HepG2 (cell line): Measurements from ENCODE around the gene TSACC.

ENCODE experiments used
- HCFC1 ChIP-seq: fragments of 150-350 bp; IDR thresholded peaks from 2 replicates; pipeline ENCODE4 v1.6.1; 2014; ENCODE audit warnings: low read depth, low read length
- JUND ChIP-seq: sonication (generic); formaldehyde crosslinking; IDR thresholded peaks from 2 replicates; pipeline ENCODE4 v1.8.0; 2022; ENCODE audit warnings: mild to moderate bottlenecking, missing genetic modification reagents
- KDM1A ChIP-seq: IDR thresholded peaks from 2 replicates; pipeline ENCODE4 v1.6.1; 2016; ENCODE audit warnings: missing compliant biosample characterization
- ZNF343 ChIP-seq: sonication (generic); formaldehyde crosslinking; IDR thresholded peaks from 2 replicates; pipeline ENCODE4 v1.4.0; 2020; ENCODE audit warnings: mild to moderate bottlenecking, missing genetic modification reagents

- TF ChIP-seq ZNF343 (CRISPR knock-in tag) (no peak), JUND (no peak), KDM1A (0 out of 2 replicates have a peak, but pooled peaks have one; percentile 19), HCFC1 (no peak)
Observed at GRCh38 chr1:156337052-156337887, 1.1 kb upstream of the TSACC start.
